HTERT RPE-1 (cell line): Measurements from ENCODE around the gene UTP4.

Source experiments
- in situ Hi-C: fragments of 300-500 bp; cut with MboI; formaldehyde crosslinking; loops from 4 replicates; pipeline ENCODE4 v1.14.3; 2020; ENCODE audit warnings: low sequenced_read_pairs

The UTP4 gene

DNA sequence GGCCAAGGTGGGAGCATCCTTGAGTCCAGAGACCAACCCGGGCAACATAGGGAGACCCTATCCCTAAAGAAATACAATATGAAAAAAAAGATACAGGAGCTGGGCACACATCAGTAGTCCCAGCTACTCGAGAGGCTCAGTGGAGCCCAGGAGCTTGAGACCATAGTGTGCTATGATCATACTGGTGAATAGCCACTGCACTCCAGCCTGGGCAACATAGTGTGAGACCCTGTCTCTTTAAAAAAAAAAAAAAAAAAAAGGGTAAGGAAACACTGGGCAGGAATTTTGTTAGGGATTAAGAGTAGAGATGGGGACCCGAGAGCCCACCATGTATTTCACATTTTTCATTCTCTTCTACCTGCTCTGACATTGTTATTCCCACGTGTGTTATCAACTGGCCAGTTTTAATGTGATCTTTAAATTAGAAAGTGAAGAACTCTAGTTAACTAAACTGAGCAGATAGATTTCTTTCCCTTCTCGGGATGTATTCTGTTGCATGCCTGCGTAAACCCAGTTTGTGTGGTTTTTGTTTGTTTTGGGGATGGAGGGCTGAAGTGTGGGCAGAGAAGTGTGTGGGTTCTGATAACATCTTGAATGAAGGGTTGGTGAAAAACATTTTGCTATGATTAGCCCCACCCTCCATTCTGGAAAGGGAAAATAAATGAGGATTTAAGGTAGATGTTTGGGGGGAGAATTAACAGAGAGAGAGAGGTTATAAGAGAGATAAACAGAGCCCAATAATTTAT, 37.3 kb downstream of the UTP4 start:
- in situ Hi-C loops, result loop anchor here (25.0 kb wide), 1 partner anchor 118 kb away; no protein-coding TSS in a partner anchor

DNA sequence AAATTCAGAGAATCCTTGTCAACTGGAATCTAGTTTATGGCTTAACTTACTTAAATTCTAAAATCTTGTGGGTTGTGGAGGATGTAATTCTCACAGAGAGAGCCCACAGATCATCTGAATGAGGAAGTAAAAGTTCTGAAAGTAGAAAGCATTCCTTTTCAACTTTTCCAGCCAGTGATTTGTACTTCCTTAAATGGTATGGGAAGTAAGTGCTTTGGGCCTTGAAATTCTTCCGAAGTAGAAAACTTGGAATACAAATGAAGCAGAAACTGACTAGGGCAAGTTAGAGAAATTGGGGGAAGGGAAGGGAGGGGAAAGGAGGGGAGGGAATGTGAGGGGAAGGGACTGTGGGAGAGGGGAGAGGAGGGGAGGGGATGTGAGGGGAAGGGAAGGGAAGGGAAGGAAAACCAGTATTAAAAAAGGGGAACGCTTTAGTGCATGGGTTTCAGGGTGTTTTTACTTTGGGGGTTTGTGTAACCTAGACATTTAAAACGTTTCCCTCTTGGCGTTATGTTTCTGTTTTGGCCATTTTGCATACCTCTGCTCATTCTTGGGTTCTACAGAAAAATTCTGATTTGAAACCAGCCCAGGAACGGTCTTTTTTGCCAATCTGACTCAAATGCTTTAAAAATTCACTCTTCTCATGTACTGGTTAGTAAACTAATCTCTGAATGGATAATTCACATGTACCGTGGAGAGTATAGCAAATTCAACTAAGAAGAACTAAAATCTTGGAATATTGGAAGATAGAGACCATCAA, 39.1 kb downstream of the UTP4 start:
- in situ Hi-C loops, result loop anchor here (25.0 kb wide), 1 partner anchor 116 kb away; no protein-coding TSS in a partner anchor

DNA sequence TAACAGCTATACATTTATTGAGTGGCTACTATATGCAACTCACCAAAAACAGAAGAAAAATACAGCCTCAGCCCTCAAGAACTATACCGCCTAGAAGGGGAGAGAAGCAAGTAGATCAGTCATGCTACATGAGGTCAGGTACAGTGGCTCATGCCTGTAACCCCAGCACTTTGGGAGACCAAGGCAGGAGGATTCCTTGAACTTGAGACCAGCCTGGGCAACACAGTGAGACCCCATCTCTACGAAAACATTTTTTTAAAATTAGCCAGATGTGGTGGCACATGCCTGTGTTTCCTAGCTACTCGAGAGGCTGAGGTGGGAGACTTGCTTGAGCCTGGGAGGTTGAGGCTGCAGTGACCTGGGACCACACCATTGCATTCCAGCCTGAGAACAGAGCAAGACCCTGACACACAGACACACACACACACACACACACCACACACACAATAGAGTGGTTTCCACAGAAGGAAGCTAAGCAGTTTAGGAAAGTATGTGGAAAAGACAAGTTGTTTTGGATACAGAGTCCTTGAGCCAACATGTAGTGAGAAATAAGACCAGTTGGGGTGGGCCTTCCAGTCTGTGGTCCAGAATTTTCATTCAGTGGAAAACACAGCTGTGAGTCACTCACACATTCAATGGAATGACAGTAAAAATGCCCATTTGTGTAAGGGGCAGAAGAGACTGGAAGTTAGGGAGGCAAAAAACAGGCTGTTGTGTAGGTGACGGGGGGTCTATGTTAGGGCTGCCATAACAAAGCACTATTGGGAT, 43.8 kb downstream of the UTP4 start:
- in situ Hi-C loops, result no loop called here

DNA sequence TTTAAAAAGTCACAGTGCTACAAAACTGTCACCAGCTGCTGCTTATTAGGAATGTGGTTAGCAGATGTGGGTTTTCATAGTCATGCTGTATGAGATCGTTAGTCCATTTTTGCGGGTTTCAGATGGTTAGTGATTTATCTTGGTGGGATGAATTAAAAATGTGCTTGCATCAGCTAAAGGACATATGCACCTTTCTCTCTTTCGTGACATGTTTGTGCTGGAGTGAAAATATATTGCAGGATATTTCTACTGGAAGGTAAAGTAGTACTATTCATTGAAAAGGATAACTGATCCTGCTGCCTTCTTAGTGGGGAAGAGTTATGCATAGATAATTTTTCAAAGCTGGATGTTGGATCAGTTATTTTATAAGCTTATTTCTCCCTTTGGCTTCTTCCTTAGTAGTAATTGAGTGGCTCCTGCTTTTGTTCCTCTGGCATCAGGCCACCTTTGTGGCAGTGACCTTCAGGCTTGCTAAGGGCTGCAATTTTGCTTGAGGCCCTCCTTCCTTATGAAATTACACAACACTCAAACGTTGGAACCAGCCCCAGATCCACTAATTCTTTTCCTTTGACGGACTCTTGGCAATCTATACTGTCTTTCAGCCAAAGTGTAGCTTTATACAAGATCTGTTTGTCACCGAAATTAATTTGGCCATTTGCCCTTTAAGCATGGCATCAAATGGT, 47.0 kb downstream of the UTP4 start:
- in situ Hi-C loops, result no loop called here

DNA sequence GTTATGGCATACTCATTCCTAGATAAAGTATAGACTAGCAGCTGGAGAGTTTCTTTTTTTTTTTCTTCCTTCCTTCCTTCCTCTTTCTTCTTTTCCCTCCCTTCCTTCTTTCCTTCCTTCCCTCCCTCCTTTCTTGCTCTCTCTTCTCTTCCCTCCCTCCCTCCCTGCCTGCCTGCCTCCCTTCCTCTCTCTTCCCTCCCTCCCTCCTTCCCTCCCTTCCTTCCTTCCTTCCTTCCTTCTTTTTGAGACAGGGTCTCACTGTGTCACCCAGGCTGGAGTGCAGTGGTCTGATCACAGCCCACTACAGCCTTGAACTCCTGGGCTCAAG, 47.5 kb downstream of the UTP4 start:
- in situ Hi-C loops, result no loop called here

DNA sequence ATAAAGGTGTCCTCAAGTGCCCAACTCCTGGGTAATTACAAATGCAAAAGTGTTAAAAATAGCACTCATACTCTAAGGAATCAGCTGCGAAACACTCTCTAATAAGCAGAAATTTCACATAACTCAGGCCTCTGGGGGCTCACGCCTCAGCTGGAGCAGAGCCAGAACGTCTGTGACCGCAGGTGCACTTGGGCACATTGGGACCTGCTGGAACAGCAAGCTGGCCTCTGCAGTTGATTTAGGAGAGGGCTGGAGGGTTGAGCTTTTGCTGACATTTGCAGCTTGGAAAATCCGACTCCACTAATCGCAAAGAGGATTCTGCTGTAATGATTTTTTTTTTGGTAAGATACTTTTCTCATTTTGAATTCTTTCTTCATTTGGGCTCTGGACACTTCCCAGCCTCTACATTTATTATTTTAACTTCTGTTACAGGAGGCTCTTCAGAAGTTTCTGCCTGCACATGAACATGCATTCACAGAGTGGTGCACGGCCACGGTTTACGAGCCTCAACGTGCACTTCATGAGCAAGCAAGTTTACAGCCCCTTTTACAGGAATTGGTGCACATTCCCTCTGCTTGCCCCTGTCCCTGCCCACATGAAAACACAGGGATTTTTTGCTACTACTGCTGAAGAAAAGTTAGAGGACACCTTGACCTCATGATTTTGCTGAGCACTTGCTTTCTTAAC, 50.4 kb downstream of the UTP4 start:
- in situ Hi-C loops, result no loop called here

DNA sequence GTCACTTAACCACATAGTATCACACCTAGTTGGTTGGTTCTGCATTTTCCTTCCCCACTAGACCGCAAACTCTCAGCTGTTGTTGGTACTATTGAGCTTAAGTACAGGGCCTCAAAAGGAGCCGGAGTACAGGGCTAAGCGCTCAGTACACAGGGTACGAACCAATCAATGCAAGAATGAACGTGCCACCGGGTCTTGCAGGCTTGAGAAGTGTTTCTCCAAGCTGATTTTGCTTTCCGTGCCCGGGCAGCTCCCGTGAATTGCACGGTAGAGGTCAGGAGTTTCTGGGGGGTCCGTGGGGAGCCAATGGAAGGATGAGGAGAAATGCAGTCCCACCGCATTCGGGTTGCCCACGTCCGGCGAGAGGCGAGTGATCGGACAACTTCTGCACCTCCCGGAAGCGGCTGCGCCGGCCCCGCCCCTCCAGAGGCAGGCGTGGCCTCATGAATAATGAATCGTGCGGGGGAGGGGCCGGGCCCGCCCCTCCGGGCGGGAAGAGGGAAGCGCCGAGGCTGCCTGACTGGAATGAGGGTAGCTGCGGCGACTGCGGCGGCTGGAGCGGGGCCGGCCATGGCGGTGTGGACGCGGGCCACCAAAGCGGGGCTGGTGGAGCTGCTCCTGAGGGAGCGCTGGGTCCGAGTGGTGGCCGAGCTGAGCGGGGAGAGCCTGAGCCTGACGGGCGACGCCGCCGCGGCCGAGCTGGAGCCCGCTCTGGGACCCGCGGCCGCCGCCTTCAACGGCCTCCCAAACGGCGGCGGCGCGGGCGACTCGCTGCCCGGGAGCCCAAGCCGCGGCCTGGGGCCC, 54.4 kb downstream of the UTP4 start, which contains the start of gene SNTB2:
SNTB2 (plus strand) TSS at position 523 of the 804 bp plus-strand sequence; CDS start at position 526, 3 bp downstream.
- in situ Hi-C loops, result no loop called here

DNA sequence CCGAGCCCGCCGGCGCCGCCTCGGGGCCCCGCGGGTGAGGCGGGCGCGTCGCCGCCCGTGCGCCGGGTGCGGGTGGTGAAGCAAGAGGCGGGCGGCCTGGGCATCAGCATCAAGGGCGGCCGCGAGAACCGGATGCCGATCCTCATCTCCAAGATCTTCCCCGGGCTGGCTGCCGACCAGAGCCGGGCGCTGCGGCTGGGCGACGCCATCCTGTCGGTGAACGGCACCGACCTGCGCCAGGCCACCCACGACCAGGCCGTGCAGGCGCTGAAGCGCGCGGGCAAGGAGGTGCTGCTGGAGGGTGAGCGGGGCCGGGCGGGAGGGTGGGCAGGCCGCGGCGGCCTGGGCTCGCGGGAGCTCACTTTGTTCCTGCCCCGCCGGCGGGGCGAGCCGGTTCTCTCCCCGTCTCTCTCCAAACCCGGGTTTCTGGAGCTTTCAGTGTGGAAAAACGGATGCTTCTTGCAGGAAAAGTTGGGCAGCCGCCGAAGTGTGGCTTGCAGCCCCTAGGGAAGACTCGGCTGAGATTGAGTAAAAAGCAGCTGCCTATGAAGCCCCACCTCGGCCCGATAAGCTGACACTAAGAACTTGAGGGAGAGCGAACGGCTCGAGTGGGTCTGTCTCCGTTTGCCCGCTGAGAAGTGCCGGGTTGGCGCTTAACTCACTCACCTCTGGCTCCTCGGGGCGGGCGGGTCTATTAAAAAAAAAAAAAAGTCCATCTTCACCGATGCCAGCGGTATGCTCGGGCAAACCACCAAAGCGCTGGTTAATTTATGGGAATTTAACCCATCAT, 55.2 kb downstream of the UTP4 start:
- in situ Hi-C loops, result no loop called here

DNA sequence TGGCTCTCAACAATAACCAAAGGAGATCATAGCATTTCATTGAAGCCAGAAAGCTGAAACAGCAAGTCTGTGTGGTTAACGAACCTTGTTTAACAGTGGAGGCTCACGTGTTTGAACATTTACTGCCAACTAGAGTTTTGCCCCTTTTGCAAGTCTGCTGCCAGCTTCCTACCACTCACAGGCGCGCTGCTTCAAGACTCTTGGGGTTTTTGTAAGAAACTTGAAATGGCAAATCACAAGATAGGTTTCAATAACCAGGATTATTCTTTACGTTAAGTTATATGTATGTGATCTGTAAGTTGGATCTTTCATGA, 55.7 kb downstream of the UTP4 start:
- in situ Hi-C loops, result no loop called here

DNA sequence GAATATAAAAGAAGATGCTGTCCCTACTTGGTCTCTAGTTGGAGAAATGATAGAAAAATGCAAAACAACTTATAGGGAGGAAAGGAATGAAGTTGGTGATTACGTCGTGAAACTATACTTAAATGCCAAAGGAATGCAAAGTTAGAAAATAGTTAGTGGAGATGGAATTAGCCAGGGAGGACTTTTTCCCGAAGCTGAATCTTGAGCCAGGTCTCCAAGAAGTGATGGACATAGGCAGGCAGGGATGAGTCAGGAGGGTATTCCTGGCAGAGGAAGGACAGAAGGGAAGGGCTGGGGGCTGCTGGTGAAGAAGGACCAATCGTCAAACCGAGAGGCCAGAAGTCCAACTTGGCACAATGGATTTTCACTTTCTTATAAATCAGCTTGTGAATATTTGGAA, 56.3 kb downstream of the UTP4 start:
- in situ Hi-C loops, result no loop called here

DNA sequence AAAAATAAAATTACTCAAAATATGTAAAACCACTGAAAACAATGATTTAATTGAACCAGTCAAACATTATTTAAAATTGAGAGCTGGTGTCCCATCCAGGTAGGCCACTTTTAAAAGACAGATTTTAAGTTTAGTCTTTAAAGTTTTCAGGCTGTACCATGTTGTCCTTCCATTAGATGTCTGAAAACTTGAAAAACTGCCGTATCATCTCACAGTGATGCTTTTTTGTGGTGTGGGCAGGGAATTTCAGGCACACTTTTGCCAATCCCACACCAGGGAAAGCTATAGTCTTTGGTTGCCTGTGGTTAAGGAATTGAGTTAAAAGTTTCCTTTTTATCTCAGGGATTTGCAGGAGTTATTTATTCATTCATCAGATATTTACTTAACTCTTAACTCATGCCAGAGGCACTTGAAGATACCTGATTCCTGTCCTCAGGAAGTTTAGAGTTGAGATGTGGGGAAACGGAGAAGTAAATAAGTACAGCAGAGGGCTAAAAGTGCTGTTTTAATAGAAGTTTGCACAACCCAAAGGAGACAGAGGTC, 57.7 kb downstream of the UTP4 start:
- in situ Hi-C loops, result no loop called here

DNA sequence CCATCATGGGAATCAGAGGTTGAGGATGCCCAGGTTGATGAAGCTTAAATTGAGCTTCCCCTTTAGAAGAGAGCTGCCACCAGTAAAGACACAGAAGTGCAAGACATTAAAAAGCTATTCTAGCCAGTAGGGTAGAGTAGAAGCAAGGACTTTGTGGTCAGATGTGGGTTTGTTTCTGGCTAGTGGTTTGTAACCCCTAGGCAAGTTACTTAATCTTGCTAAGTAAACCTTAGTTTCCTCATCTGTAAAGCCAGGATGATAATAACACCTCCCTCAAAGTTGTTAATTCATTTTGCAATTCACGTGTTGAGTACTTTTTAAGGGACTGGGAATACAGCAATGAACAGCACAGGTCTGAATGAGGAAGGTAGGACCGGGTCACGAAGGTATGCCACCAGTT, 58.1 kb downstream of the UTP4 start:
- in situ Hi-C loops, result no loop called here

DNA sequence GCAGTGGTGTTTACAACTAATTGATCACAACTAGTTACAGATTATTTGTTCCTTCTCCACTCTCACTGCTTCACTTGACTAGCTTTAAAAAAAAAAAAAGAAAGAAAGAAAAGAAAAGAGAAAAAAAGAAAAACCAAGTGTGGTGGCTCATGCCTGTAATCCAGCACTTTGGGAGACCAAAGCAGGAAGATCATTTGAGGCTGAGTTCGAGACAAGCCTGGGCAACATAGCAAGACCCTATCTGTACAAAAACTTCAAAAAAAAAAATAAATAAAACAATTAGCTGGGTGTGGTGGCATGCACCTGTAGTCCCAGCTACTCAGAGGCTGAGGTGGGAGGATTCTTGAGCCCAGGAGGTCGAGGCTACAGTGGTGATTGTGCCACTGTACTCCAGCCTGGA, 58.7 kb downstream of the UTP4 start:
- in situ Hi-C loops, result no loop called here

DNA sequence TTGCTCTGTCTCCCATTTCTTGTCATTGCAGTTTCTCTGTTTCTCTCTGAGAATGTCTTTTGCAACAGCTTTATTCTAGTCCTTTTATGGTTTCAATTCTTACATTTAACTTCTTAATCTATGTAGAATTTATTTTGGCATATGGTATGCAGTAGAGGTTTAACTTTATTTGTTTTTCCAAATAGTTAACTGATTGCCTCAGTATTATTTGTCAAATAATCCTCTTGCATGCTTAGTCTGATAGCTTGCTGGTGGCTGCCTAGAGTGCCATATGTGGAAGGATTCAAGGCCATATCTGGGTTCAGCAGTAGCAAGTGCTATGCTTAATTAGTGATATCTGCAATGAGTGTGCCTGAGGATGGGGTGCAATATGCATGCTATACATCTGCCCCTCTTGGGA, 61.4 kb downstream of the UTP4 start:
- in situ Hi-C loops, result no loop called here

DNA sequence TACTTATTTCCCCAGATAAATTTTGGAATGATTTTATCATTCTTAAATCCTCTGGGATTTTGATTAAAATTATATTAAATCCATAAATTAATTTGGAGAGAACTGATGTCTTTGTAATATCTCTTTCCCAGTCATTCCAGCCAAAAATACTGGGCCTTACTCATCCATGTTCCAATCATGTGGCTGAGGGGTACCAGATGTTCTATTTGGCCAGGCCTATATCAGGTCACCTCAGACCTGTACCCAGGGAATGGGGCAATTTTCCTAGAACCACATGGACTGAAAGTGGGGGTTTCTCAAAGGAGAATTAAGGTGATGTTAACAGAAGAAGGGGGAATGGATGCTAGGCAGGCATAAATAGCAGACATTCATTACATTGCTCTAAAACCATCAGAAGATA, 62.0 kb downstream of the UTP4 start:
- in situ Hi-C loops, result no loop called here

DNA sequence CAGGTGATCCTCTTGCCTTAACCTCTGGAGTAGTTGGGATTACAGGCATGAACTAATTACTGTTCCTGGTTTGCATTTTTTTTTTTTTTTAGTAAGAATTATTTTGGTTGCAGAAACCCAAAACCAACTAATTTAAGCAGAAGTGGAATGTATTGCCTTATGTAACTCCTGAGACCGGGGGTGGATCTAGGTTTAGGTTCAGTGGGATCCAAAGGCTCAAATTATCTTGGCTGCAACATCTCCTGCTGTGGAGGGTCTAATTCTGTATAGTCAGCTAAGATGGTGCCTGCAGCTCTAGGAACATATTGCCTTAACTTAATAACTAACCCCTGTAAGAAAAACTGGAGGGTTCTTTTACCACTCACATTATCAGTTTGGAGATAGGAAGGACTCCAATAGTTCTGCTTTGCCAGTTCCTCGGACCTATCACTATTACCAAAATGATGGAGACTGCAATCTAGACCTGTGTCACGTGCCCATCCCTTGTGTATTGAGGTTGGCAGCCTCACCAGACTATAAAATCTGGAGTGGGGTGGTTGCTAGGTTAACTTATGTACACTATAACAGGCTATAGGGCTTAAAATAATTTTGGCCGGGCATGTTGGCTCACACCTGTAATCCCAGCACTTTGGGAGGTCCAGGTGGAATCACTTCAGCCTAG, 63.0 kb downstream of the UTP4 start:
- in situ Hi-C loops, result no loop called here

DNA sequence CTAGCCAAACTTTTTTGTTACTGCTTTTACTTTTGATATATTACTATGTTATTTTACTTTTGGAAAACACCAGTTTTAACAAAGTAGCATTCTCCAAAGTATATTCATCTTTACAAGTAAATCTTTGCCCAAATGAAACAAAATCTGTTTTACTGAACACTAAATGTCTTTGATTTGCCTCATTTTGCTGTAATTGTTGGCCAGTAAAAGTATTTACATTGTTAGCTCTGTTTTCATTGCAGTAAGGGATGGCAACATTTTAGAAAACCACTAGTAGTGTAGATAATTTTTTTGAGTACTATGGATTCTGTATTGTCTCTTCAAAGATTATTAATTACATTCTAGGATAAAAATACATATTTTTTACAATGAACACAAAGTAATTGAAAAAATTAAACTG, 65.1 kb downstream of the UTP4 start:
- in situ Hi-C loops, result no loop called here

DNA sequence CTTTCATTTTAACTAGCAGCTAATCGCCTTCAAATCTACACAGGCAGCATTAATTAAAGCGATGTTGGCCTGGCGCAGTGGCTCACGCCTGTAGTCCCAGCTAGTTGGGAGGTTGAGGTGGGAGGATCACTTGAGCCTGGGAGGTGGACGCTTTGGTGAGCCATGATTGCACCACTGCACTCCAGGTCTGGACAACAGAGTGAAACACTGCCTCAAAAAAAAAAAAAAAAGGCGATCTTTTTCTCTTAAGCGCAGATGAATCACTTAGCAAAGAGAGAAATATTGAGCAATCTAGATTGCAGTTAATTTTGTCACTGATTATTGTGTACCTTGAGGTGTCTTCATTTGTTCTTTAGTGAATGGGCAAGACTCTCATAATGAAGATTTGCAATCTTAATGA, 66.9 kb downstream of the UTP4 start:
- in situ Hi-C loops, result no loop called here
